HG03066 (cell line): ENCODE data around the gene BCAP31.
A peak's percentile ranks its signal among the peaks of the same experiment; 100 is the strongest.

Source experiments
- ATAC-seq: cut with Tn5 transposase; IDR thresholded peaks from one replicate; pipeline ENCODE4 v1.9.1; 2021; ENCODE audit warnings: low read depth; ENCODE audit not compliant: unreplicated experiment

BCAP31 gene

GRCh38 chrX:153724252-153725038 lies at the start of gene BCAP31, which contains the start of gene ABCD1:
Gene BCAP31, minus strand, starts transcription at chrX:153724387. Its CDS starts 1,143 bp downstream, at chrX:153723244.
Gene ABCD1, plus strand, starts transcription at chrX:153724856. Its CDS starts 411 bp downstream, at chrX:153725267.
- peak; percentile 57 for ATAC-seq

GRCh38 chrX:153773218-153773611 lies 49.0 kb upstream of the BCAP31 start:
- no peak for ATAC-seq

- ATAC-seq, result no peak
Measured at GRCh38 chrX:153772316-153773217, 48.4 kb upstream of the BCAP31 start.

GRCh38 chrX:153771415-153772315 lies 47.5 kb upstream of the BCAP31 start:
- no peak for ATAC-seq

- ATAC-seq, result no peak
Measured at GRCh38 chrX:153770601-153771414, 46.6 kb upstream of the BCAP31 start.

- ATAC-seq, result no peak
Measured at GRCh38 chrX:153769865-153770600, 45.8 kb upstream of the BCAP31 start.

GRCh38 chrX:153769158-153769864 lies 45.1 kb upstream of the BCAP31 start:
- no peak for ATAC-seq

- no peak for ATAC-seq
Measured at GRCh38 chrX:153768311-153769157, 44.3 kb upstream of the BCAP31 start.

- no peak for ATAC-seq
Measured at GRCh38 chrX:153767674-153768055, 43.5 kb upstream of the BCAP31 start.

- ATAC-seq, result no peak
Measured at GRCh38 chrX:153766871-153767673, 42.9 kb upstream of the BCAP31 start.

- no peak for ATAC-seq
Measured at GRCh38 chrX:153766098-153766817, 42.1 kb upstream of the BCAP31 start.

GRCh38 chrX:153765138-153766079 lies 41.2 kb upstream of the BCAP31 start:
- no peak for ATAC-seq

- ATAC-seq, result no peak
Measured at GRCh38 chrX:153764786-153765137, 40.6 kb upstream of the BCAP31 start.

- no peak for ATAC-seq
Measured at GRCh38 chrX:153763989-153764755, 40.0 kb upstream of the BCAP31 start, which contains the start of gene PLXNB3. Gene PLXNB3, plus strand, starts transcription at chrX:153764249. Its CDS starts 1,287 bp downstream, at chrX:153765536.
